Gastroesophageal sphincter (tissue), 4 donors: ENCODE measurements around the gene KATNAL2. TPM values are rescaled to one million over a fixed set of nuclear protein-coding genes. Genes with fewer than 3 reads are reported as not detected.

ENCODE experiments used
- ATAC-seq: fragments of 150-250 bp; one replicate; pipeline ENCODE4 v1.9.1; 2016; ENCODE audit warnings: mild to moderate bottlenecking, moderate library complexity
- H3K27ac ChIP-seq, 4 donors: fragments of 200-600 bp; sonication (generic) in 3 of 4; 1 replicate in 3 of 4; 2 replicates in 1 of 4; pipeline ENCODE4 v1.5.1; 2016 to 2019
- H3K27me3 ChIP-seq: fragments of 200-600 bp; sonication (generic); one replicate; pipeline ENCODE4 v1.5.1; 2019
- H3K36me3 ChIP-seq, 2 donors: fragments of 200-600 bp; sonication (generic); one replicate each; pipeline ENCODE4 v1.5.1; 2019; ENCODE audit warnings: control low read depth in 1 of 2
- H3K4me1 ChIP-seq, 3 donors: fragments of 200-600 bp; sonication (generic); 1 replicate in 2 of 3; 2 replicates in 1 of 3; pipeline ENCODE4 v1.5.1; 2016 to 2019; ENCODE audit warnings: control low read depth in 2 of 3
- H3K4me3 ChIP-seq, 2 donors: fragments of 200-600 bp; sonication (generic); one replicate each; pipeline ENCODE4 v1.5.1; 2019; ENCODE audit warnings: mild to moderate bottlenecking in 1 of 2, moderate library complexity in 1 of 2
- H3K9me3 ChIP-seq, 3 donors: fragments of 200-600 bp; sonication (generic); one replicate each; pipeline ENCODE4 v1.5.1; 2017 to 2019; ENCODE audit warnings: control low read depth in 2 of 3
- EP300 ChIP-seq: sonication (generic); formaldehyde crosslinking; IDR thresholded peaks from one replicate; pipeline ENCODE4 v1.6.1; 2017; ENCODE audit warnings: antibody characterized with exemption, mild to moderate bottlenecking
- POLR2A ChIP-seq, 2 donors: fragments of 450-650 bp; IDR thresholded peaks; one replicate each; pipeline ENCODE4 v1.6.1; 2017; ENCODE audit warnings: antibody characterized with exemption in 2 of 2, mild to moderate bottlenecking in 2 of 2, moderate library complexity in 1 of 2
- POLR2AphosphoS5 ChIP-seq: sonication (generic); formaldehyde crosslinking; IDR thresholded peaks from one replicate; pipeline ENCODE4 v1.6.1; 2017; ENCODE audit warnings: antibody characterized with exemption
- WGBS, 2 donors: methylation state at CpG; one replicate each; pipeline ENCODE4 v1.1.5; 2018; ENCODE audit warnings: low coverage in 1 of 2; 5-methylcytosine and 5-hydroxymethylcytosine counted together
- total RNA-seq, 4 donors: library from RNA; depleted of rRNA; stranded (reverse); fragments of >200 nt; gene quantifications; one replicate each; pipeline ENCODE4 v1.1.0, GENCODE V29; 2016
- TF ChIP-seq, protein P1 (sequence below), 4 experiments: fragments of 200-600 bp in 2 of 4; fragments of 450-650 bp in 2 of 4; sonication (generic) in 1 of 4; IDR thresholded peaks; one replicate each; pipeline ENCODE4 v1.5.1; 2017 to 2019; ENCODE audit warnings: antibody characterized with exemption in 4 of 4, mild to moderate bottlenecking in 2 of 4, moderate library complexity in 2 of 4

KATNAL2 gene
- total RNA-seq, 4 donors from 2014 or later = 0.89 to 4.1 (median 3.3) TPM

DNA sequence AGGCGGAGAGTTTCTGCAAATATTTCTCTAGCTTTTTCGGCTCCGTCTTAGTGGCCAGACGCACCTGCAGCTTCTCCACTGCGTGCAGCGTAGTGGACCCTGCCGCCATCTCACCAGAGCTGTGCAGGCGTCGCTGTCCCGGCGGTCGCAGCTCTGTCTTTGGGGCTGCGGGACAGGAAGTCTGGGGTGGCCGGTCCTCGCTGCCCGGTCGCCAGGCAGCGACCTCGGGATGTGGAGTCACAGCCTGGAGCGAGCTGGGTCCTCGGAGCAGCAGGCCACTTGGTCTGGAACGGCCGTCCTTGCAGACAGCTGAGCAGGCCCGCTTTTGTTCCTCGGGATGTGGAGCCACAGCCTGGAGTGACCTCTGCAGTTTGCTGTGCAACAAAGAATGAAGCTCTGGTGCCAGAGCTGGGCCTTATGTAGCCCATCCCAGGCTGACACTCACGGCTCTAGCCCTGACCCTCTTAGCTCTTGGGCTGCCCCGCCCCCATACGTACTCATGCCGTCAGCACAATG lies 117.8 kb downstream of the KATNAL2 start, which contains the start of gene ELOA2:
TSS of gene ELOA2 (minus strand) at position 466 of the 516 bp plus-strand sequence. CDS start at position 109, 357 bp downstream.
- Histone ChIP-seq H3K9me3 (peaks cover 0 to 10% (median 0%) of the 10 kb centered on the region in 3 donors), H3K27me3 (no peaks in the 10 kb centered on the region), H3K4me3 (no peak within 1 kb of the TSS), H3K4me1 (no peaks in the 10 kb centered on the region), H3K27ac (no peak within 1 kb of the TSS), H3K36me3 (no peaks in the 10 kb centered on the region)
- no peak for ATAC-seq
- 50% methylated on average over 1 of the region's 29 CpGs; no CpG with 5 or more reads in 1 of the 2 donors for WGBS, 2 donors
- TF ChIP-seq, protein P1, sequence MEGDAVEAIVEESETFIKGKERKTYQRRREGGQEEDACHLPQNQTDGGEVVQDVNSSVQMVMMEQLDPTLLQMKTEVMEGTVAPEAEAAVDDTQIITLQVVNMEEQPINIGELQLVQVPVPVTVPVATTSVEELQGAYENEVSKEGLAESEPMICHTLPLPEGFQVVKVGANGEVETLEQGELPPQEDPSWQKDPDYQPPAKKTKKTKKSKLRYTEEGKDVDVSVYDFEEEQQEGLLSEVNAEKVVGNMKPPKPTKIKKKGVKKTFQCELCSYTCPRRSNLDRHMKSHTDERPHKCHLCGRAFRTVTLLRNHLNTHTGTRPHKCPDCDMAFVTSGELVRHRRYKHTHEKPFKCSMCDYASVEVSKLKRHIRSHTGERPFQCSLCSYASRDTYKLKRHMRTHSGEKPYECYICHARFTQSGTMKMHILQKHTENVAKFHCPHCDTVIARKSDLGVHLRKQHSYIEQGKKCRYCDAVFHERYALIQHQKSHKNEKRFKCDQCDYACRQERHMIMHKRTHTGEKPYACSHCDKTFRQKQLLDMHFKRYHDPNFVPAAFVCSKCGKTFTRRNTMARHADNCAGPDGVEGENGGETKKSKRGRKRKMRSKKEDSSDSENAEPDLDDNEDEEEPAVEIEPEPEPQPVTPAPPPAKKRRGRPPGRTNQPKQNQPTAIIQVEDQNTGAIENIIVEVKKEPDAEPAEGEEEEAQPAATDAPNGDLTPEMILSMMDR (IDR thresholded peaks at IDR 0.05) = no peak
- no peak for TF ChIP-seq EP300
- TF ChIP-seq POLR2AphosphoS5 = no peak
- no peak for TF ChIP-seq POLR2A (IDR thresholded peaks at IDR 0.05)

DNA sequence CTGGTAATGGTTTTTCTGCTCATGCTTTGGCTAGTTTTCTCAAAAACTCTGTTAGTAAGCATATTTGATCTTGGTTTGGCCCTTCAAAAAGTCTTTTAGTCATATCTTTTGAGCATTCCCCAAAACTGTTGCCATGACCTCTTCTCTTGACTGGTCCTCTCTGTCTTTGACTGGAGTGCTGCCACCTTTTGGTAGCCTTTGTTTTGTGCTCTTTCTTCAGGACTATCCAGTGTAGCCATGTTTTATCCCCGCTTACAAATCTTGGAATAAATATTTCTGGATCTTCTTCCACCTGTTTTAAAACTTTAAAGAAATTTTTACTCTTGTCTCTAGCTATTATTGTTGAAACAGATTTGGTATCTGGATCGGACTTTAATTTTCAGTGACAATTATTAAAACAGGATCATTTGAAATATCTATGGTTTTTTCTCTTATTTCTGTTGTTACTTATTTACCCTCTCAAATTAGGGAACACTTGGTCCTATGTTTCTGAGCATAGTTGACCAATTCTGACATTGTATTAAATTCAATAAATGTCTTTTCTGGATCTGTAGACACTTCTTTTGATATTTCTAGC lies 119.0 kb downstream of the KATNAL2 start:
- H3K36me3 ChIP-seq = no peaks in the 10 kb centered on the region
- H3K4me1 ChIP-seq = no peaks in the 10 kb centered on the region
- H3K27ac ChIP-seq = no peak overlapping the region
- H3K4me3 ChIP-seq = no peak overlapping the region
- 56 to 67% methylated on average over 2 of the region's 2 CpGs for WGBS, 2 donors
- peaks cover 0 to 10% (median 0%) of the 10 kb centered on the region in 3 donors for H3K9me3 ChIP-seq
- H3K27me3 ChIP-seq = no peaks in the 10 kb centered on the region
- ATAC-seq = no peak
- TF ChIP-seq POLR2AphosphoS5 = no peak
- TF ChIP-seq, protein P1 (IDR thresholded peaks at IDR 0.05) = peak in 1 of 4 experiments; percentile 29

DNA sequence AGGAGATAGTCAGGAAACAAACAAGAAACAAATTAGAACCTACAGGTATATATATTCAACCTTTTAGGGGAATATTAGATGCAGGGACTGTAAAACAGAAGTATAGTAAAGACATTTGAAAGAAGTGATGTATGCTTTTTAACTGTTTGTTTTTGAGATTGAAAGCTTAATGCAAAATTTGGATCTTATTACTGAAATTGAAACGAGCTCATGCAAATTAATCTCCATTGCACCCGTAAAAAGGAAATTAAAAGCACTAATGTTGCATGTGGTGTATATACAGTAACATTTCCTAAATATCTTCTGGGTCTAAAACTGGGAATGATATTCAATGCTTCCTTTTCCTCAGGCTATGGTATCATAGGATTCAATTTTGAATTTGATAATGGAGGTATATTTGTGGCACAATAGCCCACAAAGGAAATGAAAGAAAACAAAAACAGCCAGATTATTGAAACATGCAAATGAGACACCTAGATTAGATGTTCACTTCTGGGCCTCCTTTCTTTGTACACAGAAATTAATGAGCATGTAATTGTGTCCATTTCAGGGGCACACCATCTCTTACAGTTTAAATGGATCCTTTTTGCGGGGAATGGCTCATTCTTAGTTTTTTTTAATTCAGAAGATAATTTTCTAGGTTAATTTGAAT lies 119.7 kb downstream of the KATNAL2 start:
- 75 to 89% methylated on average over 3 of the region's 3 CpGs for WGBS, 2 donors
- H3K27ac ChIP-seq = no peak overlapping the region
- no peak for ATAC-seq
- H3K9me3 ChIP-seq = peaks cover 0 to 10% (median 0%) of the 10 kb centered on the region in 3 donors
- TF ChIP-seq POLR2A (IDR thresholded peaks at IDR 0.05) = no peak
- TF ChIP-seq, protein P1 (IDR thresholded peaks at IDR 0.05) = no peak
- no peak for TF ChIP-seq EP300
- no peak for TF ChIP-seq POLR2AphosphoS5
- H3K4me3 ChIP-seq = no peak overlapping the region
- no peaks in the 10 kb centered on the region for H3K4me1 ChIP-seq
- H3K36me3 ChIP-seq = no peaks in the 10 kb centered on the region
- no peaks in the 10 kb centered on the region for H3K27me3 ChIP-seq

DNA sequence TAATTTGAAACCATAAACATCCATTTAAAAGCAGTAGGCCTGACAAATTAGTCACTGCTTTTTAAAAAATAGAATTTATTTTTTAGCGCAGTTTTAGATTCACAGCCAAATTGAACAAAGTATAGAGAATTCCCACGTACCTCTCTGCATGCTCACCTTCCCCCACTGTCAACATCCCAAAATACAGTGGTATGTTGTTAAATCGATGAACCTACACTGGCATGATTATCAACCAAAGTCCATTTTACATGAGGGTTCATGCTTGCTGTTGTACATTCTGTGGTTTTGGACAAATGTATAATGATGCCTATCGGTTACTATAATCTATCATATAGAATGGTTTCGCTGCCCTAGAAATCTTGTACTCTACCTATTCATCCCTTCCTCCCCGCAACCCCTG lies 123.6 kb downstream of the KATNAL2 start:
- Histone ChIP-seq H3K4me1 (no peaks in the 10 kb centered on the region), H3K27me3 (no peaks in the 10 kb centered on the region), H3K36me3 (no peaks in the 10 kb centered on the region), H3K9me3 (no peaks in the 10 kb centered on the region), H3K27ac (no peak overlapping the region), H3K4me3 (no peak overlapping the region)
- TF ChIP-seq POLR2AphosphoS5 (no peak), POLR2A (IDR thresholded peaks at IDR 0.05) (no peak), EP300 (no peak)
- TF ChIP-seq, protein P1 (IDR thresholded peaks at IDR 0.05) = no peak
- 91 to 96% methylated on average over 4 to 6 of the region's 6 CpGs for WGBS, 2 donors
- no peak for ATAC-seq

DNA sequence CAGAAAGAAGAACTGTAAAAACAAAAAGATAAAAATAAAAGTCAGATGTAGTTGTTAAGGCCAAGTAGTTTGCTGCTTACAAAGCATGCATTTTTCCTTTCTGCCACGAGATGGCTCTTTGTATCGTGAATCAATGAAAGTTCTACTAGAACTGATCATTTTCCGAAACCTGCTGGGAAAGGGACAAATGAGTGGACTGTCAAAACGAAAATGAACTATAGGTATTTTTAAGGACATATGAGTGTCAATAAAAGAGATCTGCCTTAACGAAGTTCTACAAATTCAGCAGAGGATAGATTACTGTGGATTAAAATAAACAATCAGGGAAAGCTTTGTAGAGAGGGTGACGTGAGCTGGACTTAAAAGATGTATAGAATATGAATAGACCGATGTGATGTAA lies 133.1 kb downstream of the KATNAL2 start:
- Histone ChIP-seq H3K27me3 (no peaks in the 10 kb centered on the region), H3K9me3 (no peaks in the 10 kb centered on the region), H3K4me1 (no peaks in the 10 kb centered on the region), H3K4me3 (no peak overlapping the region), H3K36me3 (no peaks in the 10 kb centered on the region), H3K27ac (no peak overlapping the region)
- ATAC-seq = no peak
- TF ChIP-seq POLR2A (IDR thresholded peaks at IDR 0.05) = no peak
- TF ChIP-seq EP300 = no peak
- no peak for TF ChIP-seq POLR2AphosphoS5
- TF ChIP-seq, protein P1 (IDR thresholded peaks at IDR 0.05) = peak; percentile 42 to 59 (median 44)
- WGBS, 2 donors = 18 to 19% methylated on average over 7 of the region's 7 CpGs
